Activated CD8-positive, alpha-beta memory T cell treated with anti-CD3 and anti-CD28 coated beads, Interleukin-2, amount 50 U/mL, for 48 hours (primary cell): ENCODE data around the gene IRGC.

Experiments used
- DNase-seq: peaks from one replicate; pipeline ENCODE4 v3.0.0-alpha.2; 2020

The IRGC gene

DNA sequence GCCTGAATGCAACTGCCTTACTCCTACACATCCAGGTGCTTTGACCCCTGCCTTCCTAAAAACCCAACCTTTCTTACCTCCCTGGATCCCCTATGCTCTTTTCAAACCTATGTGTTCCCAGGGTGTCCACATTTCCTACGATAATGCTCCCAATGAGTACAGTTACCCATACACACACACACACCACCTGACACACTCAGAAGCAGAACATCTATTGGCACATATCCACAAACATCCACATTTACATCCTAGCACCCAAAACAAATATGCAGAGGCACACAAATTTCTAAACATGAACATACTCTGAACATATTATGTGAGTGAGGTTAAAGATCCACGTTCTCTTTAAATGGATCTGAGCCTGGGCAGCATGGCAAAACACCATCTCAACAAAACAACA, 23.5 kb upstream of the IRGC start:
- no peak for DNase-seq

DNA sequence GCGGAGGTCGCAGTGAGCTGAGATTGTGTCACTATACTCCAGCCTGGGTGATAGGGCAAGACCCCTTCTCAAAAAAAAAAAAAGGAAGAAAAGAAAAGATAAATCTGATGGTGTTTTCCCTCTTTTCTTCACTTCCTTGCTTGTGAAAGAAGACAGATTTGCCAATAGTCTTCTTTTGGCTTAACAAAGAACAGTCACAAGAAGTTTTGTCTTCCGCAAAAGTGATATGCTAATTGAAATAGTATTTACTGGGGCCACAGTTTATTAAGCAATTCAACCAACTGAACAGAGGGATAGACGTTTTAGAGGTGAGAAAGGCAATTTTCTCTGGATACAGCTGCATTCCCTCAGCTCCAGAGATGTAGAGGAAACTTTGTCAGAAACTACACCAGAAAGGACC, 23.0 kb upstream of the IRGC start:
- DNase-seq, result no peak

DNA sequence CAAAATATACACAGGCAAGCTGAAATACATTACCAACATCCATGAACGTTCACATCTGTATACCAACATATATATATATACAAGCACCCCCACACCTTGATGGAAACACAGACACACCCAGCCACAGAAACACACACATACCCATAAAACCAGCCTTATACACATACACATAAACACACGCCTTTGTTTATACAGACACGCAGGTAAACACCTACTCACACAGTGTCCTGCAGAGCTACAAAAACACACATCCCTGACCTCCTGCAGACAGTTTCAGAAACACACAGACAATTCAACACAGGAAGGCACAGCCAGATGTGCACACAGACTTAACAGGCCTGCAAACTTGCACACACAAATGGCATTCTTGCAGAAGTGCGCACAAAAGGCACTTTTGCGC, 21.3 kb upstream of the IRGC start:
- DNase-seq, result no peak

DNA sequence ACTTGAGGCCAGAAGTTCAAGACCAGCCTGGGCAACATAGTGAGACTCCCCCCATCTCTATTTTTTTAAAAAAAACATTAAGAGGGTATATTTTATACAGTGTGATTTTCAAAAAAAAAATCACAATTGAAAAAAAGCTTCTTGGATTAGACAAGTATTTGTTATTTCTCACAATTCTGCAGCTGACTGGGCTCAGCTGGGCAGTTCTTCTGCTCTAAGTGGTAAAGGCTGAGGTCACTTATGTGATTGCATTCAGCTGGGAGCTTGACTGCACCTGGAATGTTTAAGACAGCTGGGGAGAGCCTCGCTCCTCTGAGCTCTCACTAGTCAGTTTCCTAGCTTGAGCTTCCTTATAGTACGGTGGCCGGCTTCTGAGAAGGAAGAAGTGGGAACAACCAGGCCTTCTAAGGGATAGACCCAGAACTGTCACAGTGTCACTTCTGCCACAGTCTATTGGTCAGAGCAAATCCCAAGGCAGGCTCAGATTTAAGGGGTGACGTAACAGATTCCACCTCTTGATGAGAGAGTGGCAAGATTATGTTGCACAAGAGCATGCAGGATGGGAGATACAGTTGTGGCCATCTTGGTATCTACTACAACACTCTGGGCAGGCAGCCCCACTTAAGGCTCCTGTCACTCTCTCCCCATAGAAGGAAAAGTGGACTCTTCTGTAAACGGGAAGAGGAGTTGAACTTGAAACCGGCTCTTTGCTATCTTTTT, 19.7 kb upstream of the IRGC start:
- DNase-seq, result no peak

DNA sequence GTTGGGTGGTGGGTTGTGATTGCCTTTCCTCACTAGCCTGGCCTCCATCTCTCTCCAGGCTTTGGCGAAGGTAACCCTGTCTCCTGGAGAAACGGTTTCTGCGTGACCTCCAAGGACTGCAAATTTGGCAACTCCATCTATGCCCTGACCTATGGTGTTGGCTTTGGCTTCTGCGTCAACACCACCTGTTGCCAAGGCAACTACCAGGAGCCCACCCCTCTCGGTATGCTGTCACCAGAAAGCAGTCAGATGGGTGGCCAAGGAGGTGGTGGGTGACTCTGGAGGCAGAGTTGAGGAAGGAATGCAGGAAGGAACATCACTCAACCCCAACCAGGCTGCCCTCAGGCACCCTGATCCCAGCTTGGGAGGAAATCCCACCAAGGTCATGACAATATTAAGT, 18.6 kb upstream of the IRGC start:
- no peak for DNase-seq

DNA sequence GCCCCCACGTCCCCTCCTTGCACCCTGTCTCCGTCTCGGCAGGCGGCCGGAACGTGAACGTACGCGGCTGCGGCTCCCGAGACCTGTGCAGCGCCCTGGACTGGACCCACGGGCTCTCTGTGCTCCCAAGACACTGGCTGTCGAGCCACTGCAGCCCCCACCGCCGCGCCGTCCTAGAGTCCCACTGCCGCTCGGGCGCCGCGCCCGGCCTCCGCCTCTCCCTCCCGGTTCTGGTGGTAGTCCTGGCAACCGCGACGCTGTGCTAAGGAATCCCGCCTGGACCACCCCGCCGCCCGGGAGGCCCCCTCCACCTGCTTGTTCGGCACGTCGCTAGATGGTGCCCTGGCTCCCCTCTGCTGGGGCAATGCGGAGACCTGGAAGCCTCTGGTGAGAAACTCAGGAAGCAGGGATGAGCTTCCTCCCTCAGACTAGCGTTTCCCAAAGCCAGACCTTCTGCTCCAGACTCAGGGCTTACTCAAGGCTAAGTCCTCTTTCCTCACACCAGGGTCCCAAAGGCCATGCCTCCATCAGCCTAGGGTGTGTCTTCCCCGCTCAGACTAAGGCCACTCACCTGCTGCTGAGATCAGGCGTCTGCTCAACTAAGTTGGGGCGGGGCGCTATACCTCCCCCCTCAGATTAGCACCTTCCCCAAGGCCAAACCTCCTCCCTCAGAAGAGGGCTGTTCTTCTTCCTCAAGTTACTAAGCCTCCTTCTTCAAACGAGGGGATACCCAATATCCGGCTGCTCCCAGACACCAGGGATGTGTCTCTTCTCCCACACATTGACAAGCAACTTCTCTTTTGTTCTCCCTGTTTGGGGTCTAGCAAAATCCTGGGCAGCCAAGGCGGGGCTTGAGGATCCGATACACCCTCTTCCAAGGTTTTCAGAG, 16.1 kb upstream of the IRGC start:
- no peak for DNase-seq

DNA sequence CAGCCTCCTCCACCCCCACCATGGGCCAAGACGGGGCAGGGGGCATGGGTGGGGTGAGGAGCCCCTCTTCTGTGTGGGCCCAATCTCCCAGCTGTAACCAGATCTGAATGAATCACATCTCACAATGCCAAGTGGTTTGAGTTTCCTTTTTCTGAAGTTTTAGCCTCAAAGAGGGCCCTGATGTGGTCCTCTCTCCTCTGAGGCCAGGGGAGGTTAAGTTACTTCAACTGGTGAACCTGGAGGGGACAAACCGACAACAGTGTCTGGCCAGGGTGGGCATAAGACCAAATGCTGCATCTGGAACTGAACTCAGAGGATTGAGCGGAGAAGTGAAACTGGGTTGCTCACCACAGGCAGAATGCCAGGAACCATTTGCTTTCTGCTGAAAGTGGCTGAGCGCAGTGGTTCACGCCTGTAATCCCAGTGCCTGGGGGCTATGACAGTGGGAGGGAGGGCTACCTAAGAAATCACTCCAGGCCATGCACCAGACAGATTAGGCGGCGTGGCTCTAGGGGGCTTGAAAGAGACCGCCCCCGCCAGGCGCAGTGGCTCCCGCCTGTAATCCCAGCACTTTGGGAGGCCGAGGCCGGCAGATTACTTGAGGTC, 15.4 kb upstream of the IRGC start:
- peak; percentile 60 for DNase-seq

DNA sequence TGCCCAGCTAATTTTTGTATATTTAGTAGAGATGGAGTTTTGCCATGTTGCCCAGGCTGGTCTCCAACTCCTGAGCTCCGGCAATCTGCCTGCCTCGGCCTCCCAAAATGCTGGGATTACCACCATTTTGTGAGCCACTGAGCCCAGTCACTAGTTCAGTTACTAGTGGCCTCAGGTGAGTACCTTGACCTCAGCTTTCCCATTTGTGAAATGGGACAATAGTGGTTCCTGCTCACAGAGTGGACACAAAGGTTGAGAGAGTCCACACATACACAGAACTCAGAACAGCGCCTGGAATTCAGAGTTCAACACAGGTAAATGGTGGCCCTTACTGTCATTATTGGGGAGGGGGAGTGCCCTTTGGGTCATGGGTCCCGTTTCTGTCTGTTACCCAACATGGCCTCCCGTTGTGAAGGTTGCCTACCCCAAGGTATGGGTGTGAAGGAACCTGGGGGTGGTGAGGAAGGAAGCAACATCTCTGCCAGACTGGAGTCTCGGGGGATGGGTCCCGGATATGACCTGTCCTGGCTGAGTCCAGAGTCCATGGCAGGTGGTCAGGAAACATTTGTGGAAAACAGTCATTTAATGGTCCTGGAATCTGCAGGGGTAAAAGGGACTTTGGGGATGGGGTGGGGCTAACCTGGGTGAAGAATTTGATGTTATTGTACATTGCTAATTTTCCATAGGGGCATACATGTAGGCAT, 11.7 kb upstream of the IRGC start:
- no peak for DNase-seq

DNA sequence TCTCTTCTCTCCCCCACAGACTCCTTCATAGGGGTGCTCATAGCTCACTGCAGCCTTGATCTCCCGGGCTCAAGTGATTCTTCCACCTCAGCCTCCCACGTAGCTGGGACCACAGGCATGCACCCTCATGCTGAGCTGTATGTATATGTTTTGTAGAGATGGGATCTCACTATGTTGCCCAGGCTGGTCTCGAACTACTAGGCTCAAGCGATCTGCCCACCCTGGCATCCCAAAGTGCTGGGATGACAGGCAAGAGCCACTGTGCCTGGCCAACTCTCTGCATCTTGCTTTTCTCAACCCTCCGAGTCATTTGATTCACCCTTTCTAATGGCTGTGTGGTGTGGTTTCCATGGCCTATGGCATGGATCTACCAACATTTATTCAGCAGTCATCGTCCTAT, 10.1 kb upstream of the IRGC start:
- no peak for DNase-seq

DNA sequence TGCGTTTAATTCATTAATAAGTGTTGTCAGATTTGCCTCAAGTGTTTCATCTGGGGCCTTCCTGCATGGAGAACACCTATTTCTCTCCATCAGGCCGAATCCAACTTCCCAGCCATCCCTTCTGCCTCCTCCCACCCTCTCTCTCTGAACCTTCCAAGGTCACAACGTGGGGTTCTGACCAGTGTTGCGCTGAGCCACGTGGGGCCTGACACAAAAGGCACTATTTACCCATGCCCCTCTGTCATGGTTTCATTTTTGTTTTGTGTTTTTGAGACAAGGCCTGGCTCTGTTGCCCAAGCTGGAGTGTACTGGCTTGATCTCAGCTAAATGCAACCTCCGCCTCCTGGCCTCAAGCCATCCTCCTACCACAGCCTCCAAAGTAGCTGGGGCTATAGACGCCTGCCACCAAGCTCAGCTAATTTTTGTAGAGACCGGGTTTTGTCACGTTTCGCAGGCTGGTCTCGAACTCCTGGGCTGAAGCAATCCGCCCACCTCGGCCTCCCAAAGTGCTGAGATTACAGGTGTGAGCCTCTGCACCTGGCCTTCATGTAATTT, 8.6 kb upstream of the IRGC start:
- no peak for DNase-seq

DNA sequence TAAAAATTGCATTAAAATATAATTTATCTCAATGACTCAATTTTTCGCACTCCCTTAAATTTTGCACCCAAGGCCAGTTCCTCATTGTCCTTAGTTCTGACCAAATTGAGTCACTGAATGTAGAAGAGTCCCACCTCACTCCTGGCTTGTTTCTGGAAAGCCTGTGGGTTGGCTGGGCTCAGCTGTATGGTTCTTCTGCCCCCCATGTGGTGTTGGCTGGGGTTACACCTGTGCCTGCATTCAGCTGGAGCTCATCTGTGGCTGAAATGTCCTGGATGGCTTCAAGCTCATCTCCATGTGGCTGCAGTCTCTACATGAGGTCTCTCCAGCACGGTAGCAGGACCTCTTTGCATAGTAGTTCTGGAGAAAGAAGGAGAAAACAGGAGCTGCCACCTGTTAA, 7.2 kb upstream of the IRGC start:
- no peak for DNase-seq

DNA sequence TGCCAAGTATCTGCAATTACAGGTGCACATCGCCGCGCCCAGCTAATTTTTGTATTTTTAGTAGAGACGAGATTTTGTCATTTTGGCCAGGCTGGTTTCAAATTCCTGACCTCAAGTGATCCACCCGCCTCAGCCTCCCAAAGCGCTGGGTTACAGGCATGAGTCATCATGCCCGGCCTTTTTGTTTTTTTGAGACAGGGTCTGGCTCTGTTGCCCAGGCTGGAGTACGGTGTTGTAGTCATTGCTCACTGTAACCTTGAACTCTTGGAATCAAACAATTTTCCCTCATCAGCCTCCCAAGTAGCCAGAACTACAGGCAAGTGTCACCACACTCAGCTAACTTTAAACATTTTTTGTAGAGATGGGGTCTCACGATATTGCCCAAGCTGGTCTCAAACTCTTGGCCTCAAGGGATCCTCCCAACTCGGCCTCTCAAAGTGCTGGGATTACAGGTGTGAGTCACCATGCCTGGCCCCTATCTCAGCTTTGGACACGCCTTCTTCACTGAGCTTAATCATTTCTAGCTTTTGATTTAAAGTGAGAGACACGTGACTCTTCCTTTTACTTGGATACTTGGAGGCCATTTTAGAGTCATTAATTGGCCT, 4.0 kb upstream of the IRGC start:
- DNase-seq, result no peak

DNA sequence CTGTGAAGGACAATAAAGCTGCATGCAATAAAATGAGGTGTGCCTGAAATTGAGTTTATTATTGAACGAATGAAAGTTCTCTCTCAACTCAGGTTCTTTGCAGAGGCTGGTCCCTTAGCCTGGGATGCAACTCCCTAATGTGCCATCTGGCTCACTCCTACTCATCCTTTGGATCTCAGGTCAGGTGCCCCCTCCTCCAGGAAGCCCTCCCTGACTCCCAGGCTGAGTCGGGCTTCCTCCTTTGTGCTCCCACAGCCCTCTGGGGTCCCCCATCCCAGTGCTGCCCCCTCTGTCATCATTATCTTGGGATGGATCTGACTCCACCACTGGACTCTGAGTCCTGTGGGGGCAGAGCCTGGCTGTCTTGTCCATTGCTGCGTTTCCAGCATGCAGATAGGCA, 2.7 kb upstream of the IRGC start:
- DNase-seq, result no peak

DNA sequence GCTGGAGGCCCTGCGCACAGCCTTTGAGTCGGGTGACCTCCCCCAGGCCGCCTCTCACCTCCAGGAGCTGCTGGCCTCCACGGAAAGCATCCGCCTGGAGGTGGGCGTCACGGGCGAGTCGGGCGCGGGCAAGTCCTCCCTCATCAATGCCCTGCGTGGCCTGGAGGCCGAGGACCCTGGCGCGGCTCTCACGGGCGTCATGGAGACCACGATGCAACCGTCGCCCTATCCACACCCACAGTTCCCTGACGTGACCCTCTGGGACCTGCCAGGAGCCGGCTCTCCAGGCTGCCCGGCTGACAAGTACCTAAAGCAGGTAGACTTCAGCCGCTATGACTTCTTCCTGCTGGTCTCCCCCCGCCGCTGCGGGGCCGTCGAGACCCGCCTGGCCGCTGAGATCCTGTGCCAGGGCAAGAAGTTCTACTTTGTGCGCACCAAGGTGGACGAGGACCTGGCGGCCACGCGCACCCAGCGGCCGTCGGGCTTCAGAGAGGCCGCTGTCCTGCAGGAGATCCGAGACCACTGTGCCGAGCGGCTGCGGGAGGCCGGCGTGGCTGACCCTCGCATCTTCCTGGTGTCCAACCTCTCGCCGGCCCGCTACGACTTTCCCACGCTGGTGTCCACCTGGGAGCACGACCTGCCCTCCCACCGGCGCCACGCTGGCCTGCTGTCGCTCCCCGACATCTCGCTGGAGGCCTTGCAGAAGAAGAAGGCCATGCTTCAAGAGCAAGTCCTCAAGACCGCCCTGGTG, 2.9 kb downstream of the IRGC start:
- DNase-seq, result no peak

DNA sequence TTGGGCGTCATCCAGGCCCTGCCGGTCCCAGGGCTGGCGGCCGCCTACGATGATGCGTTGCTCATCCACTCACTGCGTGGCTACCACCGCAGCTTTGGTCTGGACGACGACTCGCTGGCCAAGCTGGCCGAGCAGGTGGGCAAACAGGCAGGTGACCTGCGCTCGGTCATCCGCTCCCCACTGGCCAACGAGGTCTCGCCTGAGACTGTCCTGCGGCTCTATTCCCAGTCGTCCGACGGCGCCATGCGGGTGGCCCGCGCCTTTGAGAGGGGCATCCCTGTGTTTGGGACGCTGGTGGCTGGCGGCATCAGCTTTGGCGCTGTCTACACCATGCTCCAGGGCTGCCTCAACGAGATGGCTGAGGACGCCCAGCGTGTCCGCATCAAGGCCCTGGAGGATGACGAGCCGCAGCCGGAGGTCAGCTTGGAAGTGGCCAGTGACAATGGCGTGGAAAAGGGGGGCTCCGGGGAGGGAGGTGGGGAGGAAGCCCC, 3.5 kb downstream of the IRGC start:
- no peak for DNase-seq

DNA sequence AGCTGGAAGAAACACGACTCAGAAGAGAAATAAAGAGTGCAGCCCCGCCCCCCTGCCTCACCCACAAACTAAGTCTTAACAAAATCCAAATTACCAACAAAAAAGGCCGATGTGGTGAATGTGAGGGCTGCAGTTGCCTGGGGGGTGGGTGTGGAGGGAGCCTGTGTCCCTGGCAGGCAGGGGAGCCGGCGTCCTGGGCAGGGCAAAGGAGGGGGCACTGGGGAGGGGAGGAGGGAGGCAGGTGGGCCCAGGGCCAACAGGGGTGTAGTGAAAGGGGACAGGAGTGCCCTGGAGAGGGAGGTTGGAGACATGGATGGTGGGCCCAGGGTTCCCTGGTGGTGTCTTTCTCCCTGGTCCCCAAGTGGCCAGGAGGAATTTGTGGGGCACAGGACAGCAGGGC, 4.0 kb downstream of the IRGC start:
- no peak for DNase-seq

DNA sequence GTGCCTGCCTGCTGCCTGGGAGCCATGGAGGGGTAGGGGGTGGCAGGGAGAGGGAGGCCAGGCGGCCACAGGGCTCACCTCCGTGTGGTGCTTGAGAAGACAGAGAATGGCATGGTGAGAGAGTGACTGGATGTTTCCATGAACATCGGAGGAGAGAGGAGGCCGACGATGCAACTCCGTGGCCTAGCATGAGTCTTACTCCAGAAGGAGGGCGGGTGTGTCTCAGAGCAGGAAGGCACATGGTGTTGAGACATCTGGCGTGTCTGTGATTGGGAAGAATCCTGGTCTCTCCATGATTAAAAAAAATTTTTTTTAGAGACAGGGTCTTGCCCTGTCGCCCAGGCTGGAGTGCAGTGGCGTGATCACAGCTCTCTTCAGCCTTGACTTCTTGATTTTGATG, 5.1 kb downstream of the IRGC start:
- DNase-seq, result no peak

DNA sequence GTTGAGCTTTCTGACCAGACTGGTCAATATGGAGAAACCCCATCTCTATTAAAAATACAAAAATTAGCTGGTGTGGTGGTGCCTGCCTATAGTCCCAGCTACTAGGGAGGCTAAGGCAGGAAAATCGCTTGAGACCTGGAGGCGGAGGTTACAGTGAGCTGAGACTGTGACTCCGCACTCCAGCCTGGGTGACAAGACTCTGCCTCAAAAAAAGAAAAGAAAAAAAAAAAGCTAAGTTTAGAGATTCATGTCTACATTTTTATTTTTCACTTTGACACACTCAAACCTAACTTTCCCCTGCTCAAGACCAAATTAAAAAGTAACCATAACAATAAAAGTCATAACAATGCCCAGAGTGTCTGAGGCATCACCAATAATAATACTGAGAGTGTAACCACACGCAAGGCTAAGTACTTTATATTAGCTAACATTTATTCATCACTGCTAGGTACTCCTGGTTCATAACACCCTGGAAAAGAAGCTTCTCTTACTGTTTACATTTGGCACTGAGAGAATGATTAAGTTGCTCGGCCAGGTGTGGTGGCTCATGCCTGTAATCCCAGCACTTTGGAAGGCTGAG, 5.7 kb downstream of the IRGC start:
- no peak for DNase-seq

DNA sequence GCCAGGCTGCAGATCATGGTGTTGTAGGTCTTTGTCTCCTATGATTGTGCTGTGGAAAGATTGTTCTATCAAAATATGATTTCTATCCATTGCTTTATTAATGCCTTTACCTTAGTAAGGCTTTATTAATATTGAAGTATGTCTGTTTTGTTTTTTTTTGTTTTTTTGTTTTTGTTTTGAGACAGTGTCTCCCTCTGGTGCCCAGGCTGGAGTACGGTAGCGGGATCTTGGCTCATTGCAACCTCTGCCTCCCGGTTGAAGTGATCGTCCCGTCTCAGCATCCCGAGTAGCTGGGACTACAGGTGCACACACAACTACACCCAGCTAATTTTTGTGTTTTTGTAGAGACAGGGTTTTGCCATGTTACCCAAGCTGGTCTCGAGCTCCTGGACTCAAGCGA, 7.7 kb downstream of the IRGC start:
- no peak for DNase-seq

DNA sequence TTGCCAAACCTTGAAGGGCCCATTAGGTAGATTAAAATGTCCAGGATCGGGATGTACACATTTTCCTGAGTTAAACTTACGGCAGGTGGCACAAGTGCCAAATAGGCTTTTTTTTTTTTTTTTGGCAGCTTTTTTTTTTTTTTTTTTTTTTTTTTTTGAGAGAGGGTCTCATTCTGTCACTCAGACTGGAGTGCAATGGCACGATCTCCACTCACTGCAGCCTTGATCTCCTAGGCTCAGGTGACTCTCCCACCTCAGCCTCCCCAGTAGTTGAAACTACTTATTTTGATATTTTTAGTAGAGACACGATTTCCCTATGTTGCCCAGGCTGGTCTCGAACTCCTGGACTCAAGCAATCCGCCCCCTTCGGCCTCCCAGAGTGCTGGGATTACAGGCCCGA, 9.0 kb downstream of the IRGC start:
- DNase-seq, result no peak

DNA sequence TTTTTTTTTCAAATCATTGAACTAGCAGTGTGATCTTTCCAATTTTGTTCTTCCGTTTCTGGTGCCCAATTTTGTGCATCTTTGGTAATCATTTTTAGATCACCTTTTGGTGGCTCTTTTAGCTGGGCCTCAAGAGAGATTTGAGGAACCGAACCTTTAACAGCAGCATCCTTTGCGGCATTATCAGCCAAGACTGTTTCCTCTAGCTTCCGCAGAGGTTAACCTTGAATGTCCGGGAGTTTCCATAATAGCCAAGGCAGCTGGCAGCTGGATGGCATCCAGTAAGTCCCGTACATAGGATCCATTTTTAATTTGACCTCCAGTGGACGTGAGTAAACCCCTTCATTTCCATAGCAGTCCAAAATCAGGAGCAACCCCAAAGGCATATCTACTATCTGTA, 9.6 kb downstream of the IRGC start:
- no peak for DNase-seq
